ENCODE measurements around the gene FYB1.

GRCh38 chr5:39068099-39068498, 151.3 kb downstream of the FYB1 start:
- TF ChIP-seq CTCF (IDR thresholded peaks at IDR 0.05) (no peak), EZH2 (IDR thresholded peaks at IDR 0.05; ENCODE audit: borderline replicate concordance, insufficient read depth, low read depth, low read length, poor library complexity, severe bottlenecking) (no peak)

All from B cell (primary cell).